HG03571 (cell line): Measurements from ENCODE around the gene ISM2.
"Not testable (repeated sequence)": the region's sequence is repeated elsewhere in the genome, so short reads cannot be mapped to it uniquely, and the experiment has no call there.

Experiments
- ATAC-seq: cut with Tn5 transposase; IDR thresholded peaks from one replicate; pipeline ENCODE4 v1.9.1; 2021; ENCODE audit not compliant: unreplicated experiment

Gene ISM2

DNA sequence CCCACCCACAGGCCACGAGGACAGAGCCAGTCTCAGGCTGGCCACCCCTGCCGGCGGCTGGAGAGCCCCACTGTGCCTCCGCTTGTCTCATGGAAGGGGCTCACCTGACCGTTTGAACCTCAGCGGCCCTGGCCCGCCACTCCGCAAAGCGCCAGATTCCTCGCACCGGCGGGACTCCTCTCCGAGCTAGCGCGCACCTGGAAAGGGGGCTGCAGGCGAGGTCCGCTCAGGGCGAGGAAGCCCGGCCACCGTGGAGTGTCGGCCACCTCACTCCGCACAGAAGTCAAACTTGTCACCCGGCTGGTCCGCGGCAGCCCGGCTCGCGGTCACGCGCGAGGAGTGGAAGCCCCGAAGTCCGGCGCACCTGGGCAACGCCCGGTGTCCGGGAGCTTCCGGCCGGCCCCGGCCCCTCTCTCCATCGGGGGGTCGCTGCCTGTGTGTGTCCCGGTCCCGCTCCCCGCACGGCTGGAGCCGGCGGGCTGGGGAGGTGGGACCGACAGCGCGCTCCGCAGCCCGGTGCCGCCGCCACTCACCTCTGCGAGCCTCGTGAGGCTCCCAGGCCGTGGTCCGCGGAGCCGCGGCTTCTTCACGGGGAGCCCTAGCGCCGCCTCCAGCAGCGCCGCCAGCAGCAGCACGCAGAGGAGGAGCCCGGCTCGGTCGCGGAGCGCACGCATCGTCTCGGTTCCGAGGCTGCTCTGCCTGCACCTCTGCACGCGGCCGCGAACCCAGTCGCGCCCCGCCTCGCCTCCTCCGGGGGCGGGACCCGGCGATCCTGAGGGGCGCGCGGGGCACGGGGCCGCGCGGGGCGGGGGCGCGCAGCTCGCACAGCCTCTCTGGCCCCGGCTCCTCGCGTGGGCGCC lies at the start of gene ISM2:
Gene ISM2 (minus strand): TSS at position 697 of the 860 bp plus-strand sequence. CDS start 23 bp downstream, at position 674.
- ATAC-seq, result no peak

GRCh38 chr14:77547512-77548180 lies 49.0 kb upstream of the ISM2 start:
- no peak for ATAC-seq

DNA sequence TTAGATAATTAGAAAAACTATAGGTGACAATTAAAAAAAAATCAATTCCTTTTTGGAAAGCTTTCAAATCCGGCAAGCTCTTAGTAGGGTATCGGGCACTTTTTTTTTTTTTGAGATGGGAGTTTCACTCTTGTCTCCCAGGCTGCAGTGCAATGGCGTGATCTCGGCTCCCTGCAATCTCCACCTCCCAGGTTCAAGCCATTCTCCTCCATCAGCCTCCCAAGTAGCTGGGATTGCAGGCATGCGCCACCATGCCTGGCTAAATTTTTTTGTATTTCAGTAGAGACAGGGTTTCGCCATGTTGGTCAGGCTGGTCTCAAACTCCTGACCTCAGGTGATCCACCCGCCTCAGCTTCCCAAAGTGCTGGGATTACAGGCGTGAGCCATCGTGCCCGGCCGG lies 46.6 kb upstream of the ISM2 start:
- ATAC-seq, result not testable (repeated sequence)

- no peak for ATAC-seq
These were observed 46.0 kb upstream of the ISM2 start for GRCh38 chr14:77544571-77544970.

- ATAC-seq, result no peak
These were observed 45.2 kb upstream of the ISM2 start for GRCh38 chr14:77543637-77544334.

DNA sequence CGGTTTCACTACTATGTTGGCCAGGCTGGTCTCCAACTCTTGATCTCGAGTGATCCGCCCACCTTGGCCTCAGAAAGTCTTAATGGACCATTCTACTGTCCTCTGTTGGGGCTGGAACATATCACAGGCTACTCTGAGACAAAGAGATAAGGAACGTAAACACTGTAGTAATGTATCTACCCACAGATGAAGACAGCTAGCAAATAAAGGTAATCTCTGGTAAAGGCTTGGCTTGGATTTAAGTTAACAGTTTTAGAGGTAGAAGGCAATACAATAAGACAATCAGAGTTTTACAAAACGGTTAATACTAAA lies 44.6 kb upstream of the ISM2 start:
- ATAC-seq, result no peak

- peak; percentile 25 for ATAC-seq
These were observed 44.0 kb upstream of the ISM2 start for GRCh38 chr14:77542421-77543239.

GRCh38 chr14:77541905-77542304 lies 43.3 kb upstream of the ISM2 start:
- peak; percentile 71 for ATAC-seq

DNA sequence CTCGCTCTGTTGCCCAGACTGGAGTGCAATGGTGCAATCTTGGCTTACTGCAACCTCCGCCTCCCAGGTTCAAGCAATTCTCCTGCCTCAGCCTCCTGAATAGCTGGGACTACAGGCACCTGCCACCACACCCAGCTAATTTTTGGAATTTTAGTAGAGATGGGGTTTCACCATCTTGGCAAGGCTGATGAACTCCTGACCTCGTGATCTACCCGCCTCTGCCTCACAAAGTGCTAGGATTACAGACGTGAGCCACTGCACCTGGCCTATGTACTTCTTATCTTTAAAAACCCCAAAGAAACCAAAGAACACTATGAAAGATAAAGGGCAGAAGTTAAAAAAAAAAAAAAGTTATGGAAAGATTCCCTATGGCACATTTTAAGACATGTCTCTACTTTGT lies 38.3 kb upstream of the ISM2 start:
- not testable (repeated sequence) for ATAC-seq

- no peak for ATAC-seq
These were observed 32.5 kb upstream of the ISM2 start for GRCh38 chr14:77531071-77531470.

DNA sequence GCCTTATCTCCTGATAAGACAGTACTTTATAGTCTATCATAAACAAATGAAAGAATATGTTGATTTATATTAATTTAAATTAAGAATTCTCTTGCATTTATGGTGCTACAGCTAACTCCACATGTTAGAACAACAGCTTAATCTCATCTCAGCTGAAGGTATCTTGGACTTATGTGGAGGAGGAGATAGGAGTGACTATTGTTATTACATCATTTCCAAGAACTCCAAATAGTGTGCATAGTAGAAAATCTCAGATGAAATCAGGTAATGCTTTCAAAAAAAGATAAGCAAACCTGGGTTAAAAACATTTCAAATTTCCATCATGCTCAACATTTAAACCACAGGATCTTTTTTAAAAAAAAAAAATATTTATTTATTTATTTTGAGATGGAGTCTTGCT lies 31.3 kb upstream of the ISM2 start:
- ATAC-seq, result no peak

- no peak for ATAC-seq
These were observed 30.6 kb upstream of the ISM2 start for GRCh38 chr14:77529213-77529612.

DNA sequence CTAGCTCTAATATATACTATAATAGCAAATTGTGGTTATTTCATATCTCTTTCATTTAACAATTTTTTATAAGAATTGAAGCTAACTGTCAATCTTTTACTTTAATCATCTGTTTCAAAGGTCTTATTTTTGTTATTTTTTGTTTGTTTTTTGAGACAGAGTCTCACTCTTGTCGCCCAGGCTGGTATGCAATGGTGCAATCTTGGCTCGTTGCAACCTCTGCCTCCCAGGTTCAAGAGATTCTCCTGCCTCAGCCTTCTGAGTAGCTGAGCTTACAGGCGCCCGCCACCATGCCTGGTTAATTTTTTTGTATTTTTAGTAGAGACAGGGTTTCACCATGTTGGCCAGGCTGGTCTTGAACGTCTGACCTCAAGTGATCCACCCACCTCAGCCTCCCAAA lies 30.1 kb upstream of the ISM2 start:
- not testable (repeated sequence) for ATAC-seq

- ATAC-seq, result no peak
These were observed 27.6 kb upstream of the ISM2 start for GRCh38 chr14:77526266-77526665.

DNA sequence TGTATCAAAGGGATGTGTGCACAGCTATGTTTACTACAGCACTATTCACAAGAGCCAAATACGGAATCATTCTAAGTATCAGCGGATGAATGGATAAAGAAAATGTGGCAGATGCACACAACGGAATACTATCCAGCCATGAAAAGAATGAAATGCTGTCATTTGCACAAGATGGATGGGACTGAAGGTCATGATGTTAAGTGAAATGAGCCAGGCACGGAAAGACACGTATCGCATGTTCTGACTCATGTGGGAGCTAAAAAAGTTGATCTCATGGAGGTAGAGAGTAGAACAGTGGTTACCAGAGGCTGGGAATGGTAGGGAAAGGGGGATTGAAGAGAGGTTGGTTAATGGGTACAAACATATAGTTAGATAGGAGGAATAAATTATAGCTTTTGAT lies 25.9 kb upstream of the ISM2 start:
- ATAC-seq, result no peak

- ATAC-seq, result no peak
These were observed 24.5 kb upstream of the ISM2 start for GRCh38 chr14:77523109-77523508.

GRCh38 chr14:77520555-77520954 lies 21.9 kb upstream of the ISM2 start:
- no peak for ATAC-seq

DNA sequence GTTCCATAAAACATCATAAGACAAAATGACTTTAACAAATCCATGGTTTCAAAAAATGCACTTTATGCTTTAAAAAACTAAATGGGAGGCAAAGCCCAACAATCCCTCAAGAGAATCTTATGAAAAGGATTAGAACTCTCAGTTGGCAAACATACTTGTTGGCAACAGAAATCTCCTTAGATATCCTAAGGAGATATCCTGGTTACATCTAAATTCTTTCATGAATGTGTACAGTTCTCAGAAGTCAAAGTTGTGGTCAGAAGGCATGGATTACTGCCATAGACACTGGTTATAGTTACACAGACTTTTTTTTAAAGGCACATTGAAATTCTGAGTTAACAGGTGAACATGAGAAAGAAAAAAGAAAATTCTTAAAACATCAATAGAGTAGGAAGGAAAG lies 17.5 kb upstream of the ISM2 start:
- ATAC-seq, result no peak

GRCh38 chr14:77511486-77512162 lies 13.0 kb upstream of the ISM2 start:
- ATAC-seq, result no peak

DNA sequence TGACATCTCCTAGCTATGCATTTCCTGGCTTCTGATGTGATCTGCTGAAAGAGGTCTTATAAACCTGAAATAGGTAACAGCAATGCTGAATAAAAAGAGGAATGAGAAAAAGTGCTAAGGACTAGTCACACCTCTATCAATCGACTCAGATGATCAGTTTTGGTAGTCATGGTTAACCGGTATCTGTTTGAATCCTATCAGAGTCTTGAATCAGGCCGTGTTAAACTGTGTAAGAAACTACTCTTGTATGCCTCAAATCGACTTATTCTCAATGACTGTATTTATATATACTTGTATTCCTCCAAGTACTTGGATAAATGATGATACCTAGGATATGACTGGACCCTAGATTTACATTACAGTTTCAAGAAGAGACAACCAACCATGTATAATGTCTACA lies 10.8 kb upstream of the ISM2 start:
- ATAC-seq, result no peak

DNA sequence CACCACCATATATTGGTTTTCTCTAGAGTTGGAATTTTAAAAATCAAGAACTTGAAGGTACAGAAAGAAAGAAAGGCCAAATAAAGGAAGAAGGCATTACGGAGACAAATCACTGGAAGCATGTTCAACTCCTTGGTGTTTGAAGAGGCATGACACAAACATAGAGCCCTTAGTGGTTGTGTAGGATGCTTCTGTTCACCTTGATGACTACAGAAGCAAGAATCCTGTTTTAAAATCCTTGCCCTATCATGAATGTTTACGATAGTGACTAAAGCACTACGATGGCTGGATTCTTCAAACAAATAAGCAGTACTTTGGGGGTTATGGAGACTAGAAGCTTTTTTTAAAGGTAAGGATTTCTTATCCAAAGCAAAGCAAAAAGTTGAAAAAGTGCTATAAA lies 10.3 kb upstream of the ISM2 start:
- ATAC-seq, result no peak
